ENCODE measurements around the gene RNASE8.
A peak's percentile ranks its signal among the peaks of the same experiment; 100 is the strongest.

The RNASE8 gene

GRCh38 chr14:21070083-21070609 is 12.5 kb downstream of the RNASE8 start, which contains the start of gene ARHGEF40:
TSS of gene ARHGEF40 (plus strand) at chr14:21070304. CDS start at chr14:21070397, 93 bp downstream.
- peaks cover 2% of the 10 kb centered on the region for H3K36me3 ChIP-seq
- no peak for TF ChIP-seq CTCF (IDR thresholded peaks at IDR 0.05; ENCODE audit: low read depth, low read length)
- H3K9me3 ChIP-seq, result no peaks in the 10 kb centered on the region
- H3K4me1 ChIP-seq, result peaks cover 12% of the 10 kb centered on the region; the same call in 1 of the 2 replicates
- DNase-seq, result peak; percentile 70
- H3K4me3 ChIP-seq (ENCODE audit: low read depth, low read length), result peak within 1 kb of the TSS; percentile 84
- peaks cover 12% of the 10 kb centered on the region for H3K27me3 ChIP-seq

- peaks cover 12% of the 10 kb centered on the region for H3K27me3 ChIP-seq
- no peaks in the 10 kb centered on the region for H3K9me3 ChIP-seq
- H3K4me3 ChIP-seq (ENCODE audit: low read depth, low read length), result peak overlapping the region; percentile 84
- peaks cover 14% of the 10 kb centered on the region for H3K4me1 ChIP-seq
- no peak for TF ChIP-seq CTCF (IDR thresholded peaks at IDR 0.05; ENCODE audit: low read depth, low read length)
- H3K36me3 ChIP-seq, result peaks cover 8% of the 10 kb centered on the region
- DNase-seq, result peak; percentile 52
Measured at GRCh38 chr14:21070610-21071224, 13.1 kb downstream of the RNASE8 start.

- Histone ChIP-seq H3K4me3 (ENCODE audit: low read depth, low read length) (peak overlapping the region; percentile 84), H3K36me3 (peaks cover 10% of the 10 kb centered on the region), H3K9me3 (no peaks in the 10 kb centered on the region), H3K4me1 (peaks cover 20% of the 10 kb centered on the region), H3K27me3 (peaks cover 12% of the 10 kb centered on the region)
- no peak for TF ChIP-seq CTCF (IDR thresholded peaks at IDR 0.05; ENCODE audit: low read depth, low read length)
- peak; percentile 93 for DNase-seq
Measured at GRCh38 chr14:21071225-21072030, 13.8 kb downstream of the RNASE8 start.

GRCh38 chr14:21072031-21072473 is 14.4 kb downstream of the RNASE8 start:
- H3K36me3 ChIP-seq, result peaks cover 13% of the 10 kb centered on the region
- no peak for DNase-seq
- peak overlapping the region; percentile 84 for H3K4me3 ChIP-seq (ENCODE audit: low read depth, low read length)
- no peaks in the 10 kb centered on the region for H3K9me3 ChIP-seq
- H3K27me3 ChIP-seq, result peaks cover 12% of the 10 kb centered on the region
- peaks cover 21% of the 10 kb centered on the region for H3K4me1 ChIP-seq
- no peak for TF ChIP-seq CTCF (IDR thresholded peaks at IDR 0.05; ENCODE audit: low read depth, low read length)

- no peaks in the 10 kb centered on the region for H3K9me3 ChIP-seq
- peaks cover 21% of the 10 kb centered on the region for H3K4me1 ChIP-seq
- peaks cover 14% of the 10 kb centered on the region for H3K36me3 ChIP-seq
- TF ChIP-seq CTCF (IDR thresholded peaks at IDR 0.05; ENCODE audit: low read depth, low read length), result no peak
- DNase-seq, result no peak
- no peak overlapping the region for H3K4me3 ChIP-seq (ENCODE audit: low read depth, low read length)
- H3K27me3 ChIP-seq, result peaks cover 12% of the 10 kb centered on the region
Measured at GRCh38 chr14:21072781-21073339, 15.2 kb downstream of the RNASE8 start.
